Mesothelial cell of epicardium (in vitro differentiated cells): ENCODE results near the gene RARS1. TPM values are rescaled to one million over a fixed set of nuclear protein-coding genes. Genes with fewer than 3 reads are reported as not detected.
A peak's percentile ranks its signal among the peaks of the same experiment; 100 is the strongest.

Experiments used
- DNase-seq, 2 experiments: peaks; one replicate each; pipeline ENCODE4 v3.0.0; 2021; ENCODE audit warnings: low spot score in 2 of 2; ENCODE audit not compliant: unreplicated experiment in 2 of 2
- H3K27ac Mint-ChIP-seq: 2 replicates; pipeline ENCODE4 v1.8.0; 2021; ENCODE audit warnings: mixed read lengths
- H3K27me3 Mint-ChIP-seq: 2 replicates; pipeline ENCODE4 v1.8.0; 2021; ENCODE audit warnings: low read depth, mixed read lengths
- H3K36me3 Mint-ChIP-seq: 2 replicates; pipeline ENCODE4 v1.8.0; 2021; ENCODE audit warnings: mixed read lengths
- H3K4me1 Mint-ChIP-seq: 2 replicates; pipeline ENCODE4 v1.8.0; 2021; ENCODE audit warnings: mixed read lengths
- H3K4me3 Mint-ChIP-seq: 2 replicates; pipeline ENCODE4 v1.8.0; 2021; ENCODE audit warnings: mild to moderate bottlenecking, moderate library complexity, mixed read lengths
- H3K9me3 Mint-ChIP-seq: 2 replicates; pipeline ENCODE4 v1.8.0; 2021; ENCODE audit warnings: mixed read lengths
- total RNA-seq: library from RNA; stranded (reverse); gene quantifications from 3 replicates; pipeline ENCODE4 v1.2.1, GENCODE V29; 2021
- TF ChIP-seq, protein P1 (sequence below): fragments of 200-600 bp; sonication (generic); IDR thresholded peaks from one replicate; pipeline ENCODE4 v1.5.0; 2021; ENCODE audit warnings: antibody characterized with exemption; ENCODE audit not compliant: unreplicated experiment

Gene RARS1
- total RNA-seq, 1 donor from 2014 or later, result 98.2 TPM

DNA sequence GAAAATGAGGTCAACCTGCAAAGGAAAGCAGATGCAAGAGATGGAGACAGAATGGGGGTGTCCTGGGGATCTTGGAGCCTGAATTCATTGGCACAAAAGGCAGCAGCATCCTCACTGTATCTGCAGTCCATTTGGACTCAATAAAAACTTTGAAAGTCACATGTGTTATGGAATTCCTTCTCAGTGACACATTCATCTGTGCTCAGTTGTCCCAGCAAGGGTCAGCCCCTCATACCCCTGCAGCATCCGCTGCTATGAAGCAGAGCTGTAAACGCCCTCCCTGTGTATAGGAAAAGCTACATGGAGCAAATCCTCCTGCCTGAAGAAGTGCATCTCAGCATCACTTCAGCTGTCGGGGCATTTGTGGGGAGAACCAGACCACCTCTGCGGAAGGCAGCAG lies 14.5 kb upstream of the RARS1 start:
- no peak for DNase-seq
- Mint-ChIP-seq H3K27ac (no peak overlapping the region), H3K27me3 (no peaks in the 10 kb centered on the region), H3K9me3 (no peaks in the 10 kb centered on the region), H3K36me3 (peaks cover 11% of the 10 kb centered on the region), H3K4me3 (no peak overlapping the region), H3K4me1 (peaks cover 9% of the 10 kb centered on the region)
- TF ChIP-seq, protein P1, sequence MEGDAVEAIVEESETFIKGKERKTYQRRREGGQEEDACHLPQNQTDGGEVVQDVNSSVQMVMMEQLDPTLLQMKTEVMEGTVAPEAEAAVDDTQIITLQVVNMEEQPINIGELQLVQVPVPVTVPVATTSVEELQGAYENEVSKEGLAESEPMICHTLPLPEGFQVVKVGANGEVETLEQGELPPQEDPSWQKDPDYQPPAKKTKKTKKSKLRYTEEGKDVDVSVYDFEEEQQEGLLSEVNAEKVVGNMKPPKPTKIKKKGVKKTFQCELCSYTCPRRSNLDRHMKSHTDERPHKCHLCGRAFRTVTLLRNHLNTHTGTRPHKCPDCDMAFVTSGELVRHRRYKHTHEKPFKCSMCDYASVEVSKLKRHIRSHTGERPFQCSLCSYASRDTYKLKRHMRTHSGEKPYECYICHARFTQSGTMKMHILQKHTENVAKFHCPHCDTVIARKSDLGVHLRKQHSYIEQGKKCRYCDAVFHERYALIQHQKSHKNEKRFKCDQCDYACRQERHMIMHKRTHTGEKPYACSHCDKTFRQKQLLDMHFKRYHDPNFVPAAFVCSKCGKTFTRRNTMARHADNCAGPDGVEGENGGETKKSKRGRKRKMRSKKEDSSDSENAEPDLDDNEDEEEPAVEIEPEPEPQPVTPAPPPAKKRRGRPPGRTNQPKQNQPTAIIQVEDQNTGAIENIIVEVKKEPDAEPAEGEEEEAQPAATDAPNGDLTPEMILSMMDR, result no peak

DNA sequence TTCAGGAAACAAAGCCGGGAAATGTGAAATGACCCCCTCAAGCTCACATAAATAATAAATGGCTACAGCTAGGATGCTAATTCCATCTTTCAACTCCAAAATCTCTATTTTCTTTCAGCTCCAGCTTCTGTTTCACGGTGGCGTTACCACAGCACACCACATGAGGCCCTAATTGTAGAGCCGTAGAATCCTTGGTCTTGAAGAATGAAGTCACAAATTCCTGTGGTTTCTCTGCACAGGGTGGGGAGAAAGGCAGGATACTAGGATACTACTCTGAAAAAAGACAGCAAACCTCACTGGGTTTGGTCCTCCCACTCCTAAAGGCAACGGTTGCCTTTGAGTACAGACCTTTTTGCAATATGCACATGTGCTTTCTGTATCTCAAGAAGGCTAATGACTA lies 13.9 kb upstream of the RARS1 start:
- H3K36me3 Mint-ChIP-seq, result peaks cover 9% of the 10 kb centered on the region
- H3K4me3 Mint-ChIP-seq, result no peak overlapping the region
- no peaks in the 10 kb centered on the region for H3K9me3 Mint-ChIP-seq
- no peaks in the 10 kb centered on the region for H3K27me3 Mint-ChIP-seq
- TF ChIP-seq, protein P1, result peak; percentile 30
- H3K27ac Mint-ChIP-seq, result peak overlapping the region; percentile 51
- peaks cover 14% of the 10 kb centered on the region for H3K4me1 Mint-ChIP-seq
- DNase-seq, result no peak

DNA sequence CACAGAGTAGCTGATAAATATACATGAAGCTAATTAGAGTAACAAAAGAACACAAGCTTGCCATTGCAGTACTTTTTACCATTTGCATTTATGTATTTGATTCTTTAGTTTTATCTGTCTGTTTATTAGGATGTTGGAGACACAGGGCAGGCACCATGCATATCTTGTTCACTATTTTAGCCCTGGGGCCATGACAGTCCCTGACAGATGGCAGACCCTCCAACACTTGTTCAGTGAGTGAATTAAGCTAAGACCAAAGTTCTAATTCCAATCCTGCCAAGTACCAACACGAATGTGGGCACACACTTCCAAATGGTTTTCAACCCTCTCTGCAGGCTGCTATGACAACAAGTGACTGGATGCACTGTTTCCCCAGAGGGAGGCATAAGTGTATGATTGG lies 12.0 kb upstream of the RARS1 start:
- Mint-ChIP-seq H3K9me3 (no peaks in the 10 kb centered on the region), H3K4me1 (peaks cover 14% of the 10 kb centered on the region), H3K4me3 (no peak overlapping the region), H3K36me3 (peaks cover 7% of the 10 kb centered on the region), H3K27me3 (no peaks in the 10 kb centered on the region), H3K27ac (no peak overlapping the region)
- TF ChIP-seq, protein P1, result no peak
- no peak for DNase-seq

DNA sequence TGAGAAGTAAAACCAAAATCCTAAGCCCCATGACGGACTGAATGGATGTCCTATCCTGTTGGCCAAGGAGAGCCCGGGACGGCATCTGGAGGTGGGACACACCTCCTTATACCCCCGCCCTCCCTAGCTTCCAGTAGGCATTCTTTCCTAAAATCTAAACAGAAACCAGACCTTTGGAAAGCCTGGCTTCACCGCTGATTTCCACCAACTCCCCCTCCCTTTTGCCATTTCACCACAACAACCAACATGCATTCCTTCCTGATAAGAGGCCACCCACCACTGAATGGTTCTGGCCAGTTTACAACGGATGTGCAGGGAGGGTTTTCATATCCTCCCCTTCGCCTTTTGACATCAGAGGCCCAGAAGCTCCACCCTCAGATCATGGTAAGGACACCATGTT lies 9.2 kb upstream of the RARS1 start:
- Mint-ChIP-seq H3K4me1 (peaks cover 23% of the 10 kb centered on the region), H3K36me3 (peaks cover 2% of the 10 kb centered on the region), H3K27ac (no peak overlapping the region), H3K4me3 (no peak overlapping the region), H3K9me3 (no peaks in the 10 kb centered on the region), H3K27me3 (no peaks in the 10 kb centered on the region)
- TF ChIP-seq, protein P1, result no peak
- DNase-seq, result no peak

DNA sequence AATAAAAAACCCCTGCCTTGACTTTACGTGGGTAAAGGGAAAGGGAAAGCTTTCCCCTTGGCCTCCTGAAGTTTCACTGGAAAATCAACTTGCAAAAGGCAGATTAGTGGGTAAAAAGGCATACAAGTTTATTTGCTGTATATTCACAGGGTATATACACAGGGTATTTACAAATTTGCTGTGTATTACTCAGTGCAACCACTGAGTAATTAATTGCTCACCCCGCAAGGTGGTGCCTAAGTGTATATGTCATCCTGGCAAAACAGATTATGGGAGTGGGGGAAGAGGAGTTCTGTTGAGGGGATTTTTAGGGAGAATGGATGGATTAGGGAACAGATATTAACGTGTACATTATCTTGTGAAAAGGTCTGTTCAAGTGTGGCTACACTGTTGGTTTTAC lies 7.1 kb upstream of the RARS1 start:
- Mint-ChIP-seq H3K27ac (no peak overlapping the region), H3K36me3 (no peaks in the 10 kb centered on the region), H3K27me3 (no peaks in the 10 kb centered on the region), H3K9me3 (no peaks in the 10 kb centered on the region), H3K4me1 (peaks cover 14% of the 10 kb centered on the region), H3K4me3 (no peak overlapping the region)
- DNase-seq, result no peak
- TF ChIP-seq, protein P1, result no peak

DNA sequence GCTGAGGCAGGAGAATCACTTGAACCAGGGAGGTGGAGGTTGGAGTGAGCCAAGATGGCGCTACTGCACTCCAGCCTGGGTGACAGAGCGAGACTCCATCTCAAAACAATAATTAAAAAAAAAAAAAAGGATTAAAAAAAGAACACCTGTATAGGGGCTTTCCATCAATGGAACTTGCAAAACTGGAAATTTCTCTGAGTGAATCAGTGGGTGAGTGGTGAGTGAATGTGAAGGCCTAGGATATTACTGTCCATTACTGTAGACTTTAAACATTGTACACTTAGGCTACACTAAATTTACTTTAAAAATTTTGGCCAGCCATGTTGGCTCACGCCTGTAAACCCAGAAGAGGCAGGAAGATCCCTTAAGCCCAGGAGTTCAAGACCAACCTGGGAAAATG lies 5.7 kb upstream of the RARS1 start:
- H3K9me3 Mint-ChIP-seq, result no peaks in the 10 kb centered on the region
- no peaks in the 10 kb centered on the region for H3K27me3 Mint-ChIP-seq
- H3K27ac Mint-ChIP-seq, result no peak overlapping the region
- TF ChIP-seq, protein P1, result no peak
- no peak overlapping the region for H3K4me3 Mint-ChIP-seq
- no peaks in the 10 kb centered on the region for H3K36me3 Mint-ChIP-seq
- no peak for DNase-seq
- H3K4me1 Mint-ChIP-seq, result peaks cover 14% of the 10 kb centered on the region
